Measurements from ENCODE around the gene SMARCAD1.

SMARCAD1 gene

GRCh38 chr4:94207469-94208224 lies at the start of gene SMARCAD1:
Gene SMARCAD1 (plus strand): TSS chr4:94207865. CDS start chr4:94208395, 530 bp downstream.
- peak; percentile 92 for DNase-seq

- DNase-seq: no peak
These were observed 48.8 kb upstream of the SMARCAD1 start for GRCh38 chr4:94158883-94159282.

- no peak for DNase-seq
These were observed 47.9 kb upstream of the SMARCAD1 start for GRCh38 chr4:94159790-94160189.

GRCh38 chr4:94160774-94161173 lies 46.9 kb upstream of the SMARCAD1 start:
- peak; percentile 28 for DNase-seq

- DNase-seq: no peak
These were observed 42.4 kb upstream of the SMARCAD1 start for GRCh38 chr4:94165256-94165655.

GRCh38 chr4:94168321-94168720 lies 39.3 kb upstream of the SMARCAD1 start:
- no peak for DNase-seq

GRCh38 chr4:94169803-94170372 lies 37.8 kb upstream of the SMARCAD1 start:
- DNase-seq: no peak

GRCh38 chr4:94171616-94172015 lies 36.0 kb upstream of the SMARCAD1 start:
- no peak for DNase-seq

- no peak for DNase-seq
These were observed 32.0 kb upstream of the SMARCAD1 start for GRCh38 chr4:94175553-94176261.

- no peak for DNase-seq
These were observed 29.8 kb upstream of the SMARCAD1 start for GRCh38 chr4:94177822-94178221.

- no peak for DNase-seq
These were observed 25.9 kb upstream of the SMARCAD1 start for GRCh38 chr4:94181815-94182214.

- DNase-seq: no peak
These were observed 4.9 kb upstream of the SMARCAD1 start for GRCh38 chr4:94202769-94203168.

- no peak for DNase-seq
These were observed 601 bp downstream of the SMARCAD1 start for GRCh38 chr4:94208266-94208665.

- DNase-seq: no peak
These were observed 1.3 kb downstream of the SMARCAD1 start for GRCh38 chr4:94208918-94209317.

- no peak for DNase-seq
These were observed 4.2 kb downstream of the SMARCAD1 start for GRCh38 chr4:94211861-94212260.

- no peak for DNase-seq
These were observed 7.1 kb downstream of the SMARCAD1 start for GRCh38 chr4:94214703-94215319.

- DNase-seq: no peak
These were observed 8.7 kb downstream of the SMARCAD1 start for GRCh38 chr4:94216394-94216793.

- DNase-seq: no peak
These were observed 11.7 kb downstream of the SMARCAD1 start for GRCh38 chr4:94219402-94219801.

- no peak for DNase-seq
These were observed 14.3 kb downstream of the SMARCAD1 start for GRCh38 chr4:94221916-94222315.

- no peak for DNase-seq
These were observed 17.8 kb downstream of the SMARCAD1 start for GRCh38 chr4:94225449-94225848.

- no peak for DNase-seq
These were observed 19.1 kb downstream of the SMARCAD1 start for GRCh38 chr4:94226763-94227162.

GRCh38 chr4:94228493-94229216 lies 21.0 kb downstream of the SMARCAD1 start:
- no peak for DNase-seq

- no peak for DNase-seq
These were observed 24.9 kb downstream of the SMARCAD1 start for GRCh38 chr4:94232519-94232918.
